H1 (cell line): Measurements from ENCODE around the gene GINS2. TPM values are rescaled to one million over a fixed set of nuclear protein-coding genes. Genes with fewer than 3 reads are reported as not detected.
A peak's percentile ranks its signal among the peaks of the same experiment; 100 is the strongest.

Experiments used
- CTCF ChIA-PET: fragments of 300-600 bp; sonication (Branson Sonifier 250); formaldehyde crosslinking; loops from one replicate; lab custom pipeline; 2021; ENCODE audit not compliant: partially characterized antibody; lab: Charles Lee
- POLR2A ChIA-PET: fragments of 300-600 bp; sonication (Branson Sonifier 250); formaldehyde crosslinking; loops from one replicate; lab custom pipeline; 2021; ENCODE audit warnings: inconsistent platforms; ENCODE audit not compliant: partially characterized antibody; lab: Charles Lee
- DNase-seq, 2 experiments: peaks; one replicate each; pipeline versions ENCODE4 v3.0.0 to v3.0.0-alpha.2; 2010 to 2022; ENCODE audit warnings: low spot score in 2 of 2, low read depth in 1 of 2, mixed read lengths in 1 of 2
- FAIRE-seq: peaks from 2 replicates; lab custom pipeline; 2011; peaks lifted over from hg19 to GRCh38; lab: Jason Lieb, UNC
- H2AFZ ChIP-seq: 2 replicates; pipeline ENCODE4 v1.8.1; 2012; ENCODE audit warnings: low read length, inconsistent platforms
- H2AK5ac ChIP-seq: 2 replicates; pipeline ENCODE4 v1.6.1; 2013; ENCODE audit warnings: low read depth, low read length
- H2BK120ac ChIP-seq: replicated peaks from 2 replicates; pipeline ENCODE3; 2013; ENCODE audit warnings: low read depth, low read length, inconsistent platforms
- H2BK12ac ChIP-seq: 2 replicates; pipeline ENCODE4 v1.6.1; 2013; ENCODE audit warnings: low read depth, low read length
- H2BK15ac ChIP-seq: 2 replicates; pipeline ENCODE4 v1.6.1; 2013; ENCODE audit warnings: low read length
- H2BK20ac ChIP-seq: 2 replicates; pipeline ENCODE4 v1.6.1; 2013; ENCODE audit warnings: low read length
- H2BK5ac ChIP-seq: 2 replicates; pipeline ENCODE4 v1.6.1; 2013; ENCODE audit warnings: low read depth, low read length
- H3K14ac ChIP-seq: 2 replicates; pipeline ENCODE4 v1.6.1; 2013; ENCODE audit warnings: inconsistent platforms; ENCODE audit not compliant: insufficient read length
- H3K18ac ChIP-seq: 2 replicates; pipeline ENCODE4 v1.6.1; 2013; ENCODE audit warnings: low read length; ENCODE audit errors: extremely low read depth
- H3K23ac ChIP-seq: 2 replicates; pipeline ENCODE4 v1.6.1; 2013; ENCODE audit warnings: inconsistent platforms; ENCODE audit not compliant: insufficient read length
- H3K23me2 ChIP-seq: 2 replicates; pipeline ENCODE4 v1.6.1; 2013; ENCODE audit warnings: low read depth, low read length
- H3K27ac ChIP-seq: 2 replicates; pipeline ENCODE4 v1.6.1; 2011; ENCODE audit warnings: low read depth, low read length, inconsistent platforms
- H3K27me3 ChIP-seq, 4 experiments: replicated peaks in 1 of 4; 1 replicate in 1 of 4; 2 replicates in 3 of 4; pipeline versions ENCODE4 v1.6.1 to v1.8.1; 2011 to 2013; ENCODE audit warnings: low read length in 3 of 4, mild to moderate bottlenecking in 3 of 4, inconsistent platforms in 2 of 4, mixed read lengths in 2 of 4, moderate library complexity in 1 of 4; ENCODE audit not compliant: control insufficient read depth in 3 of 4, insufficient read depth in 3 of 4; ENCODE audit errors: extremely low read depth in 1 of 4
- H3K36me3 ChIP-seq, 4 experiments: 2 replicates each; pipeline versions ENCODE4 v1.6.1 to v1.8.1; 2011 to 2013; ENCODE audit warnings: mild to moderate bottlenecking in 4 of 4, low read length in 3 of 4, moderate library complexity in 2 of 4, control low read depth in 1 of 4, inconsistent platforms in 1 of 4; ENCODE audit not compliant: insufficient read depth in 4 of 4, control insufficient read depth in 2 of 4
- H3K4ac ChIP-seq: replicated peaks from 2 replicates; pipeline ENCODE3; 2013; ENCODE audit warnings: low read length, low read depth, mixed read lengths, inconsistent platforms; ENCODE audit not compliant: insufficient read length
- H3K4me1 ChIP-seq, 4 experiments: replicated peaks in 1 of 4; 1 replicate in 1 of 4; 2 replicates in 3 of 4; pipeline versions ENCODE4 v1.6.1 to v1.8.1; 2011 to 2013; ENCODE audit warnings: low read length in 3 of 4, inconsistent platforms in 2 of 4, mixed read lengths in 1 of 4; ENCODE audit not compliant: insufficient read depth in 4 of 4, control insufficient read depth in 3 of 4
- H3K4me2 ChIP-seq, 2 experiments: 2 replicates each; pipeline versions ENCODE4 v1.6.1 to v1.8.1; 2011 to 2013; ENCODE audit warnings: low read depth in 2 of 2, low read length in 2 of 2, control low read depth in 1 of 2, inconsistent platforms in 1 of 2, mild to moderate bottlenecking in 1 of 2; ENCODE audit not compliant: insufficient read depth in 1 of 2
- H3K4me3 ChIP-seq, 4 experiments: fragments of 200-600, 300-600 bp in 1 of 4; sonication (generic), shearing (Covaris generic), sonication (Bioruptor Twin) in 1 of 4; 2 replicates each; pipeline versions ENCODE4 v1.5.1 to v1.8.1; 2011 to 2016; ENCODE audit warnings: low read length in 4 of 4, low read depth in 3 of 4, control low read depth in 2 of 4, inconsistent platforms in 2 of 4, mild to moderate bottlenecking in 2 of 4, mixed read lengths in 1 of 4, moderate library complexity in 1 of 4; ENCODE audit not compliant: insufficient read depth in 2 of 4; ENCODE audit errors: extremely low read depth in 1 of 4
- H3K56ac ChIP-seq: replicated peaks from 2 replicates; pipeline ENCODE3; 2013; ENCODE audit warnings: low read depth, mild to moderate bottlenecking, mixed read lengths, low read length, inconsistent platforms; ENCODE audit not compliant: insufficient read length
- H3K79me1 ChIP-seq: 2 replicates; pipeline ENCODE4 v1.6.1; 2013; ENCODE audit warnings: low read depth, low read length, control low read depth
- H3K79me2 ChIP-seq, 2 experiments: 2 replicates each; pipeline versions ENCODE4 v1.6.1 to v1.8.1; 2012 to 2013; ENCODE audit warnings: low read length in 2 of 2, mild to moderate bottlenecking in 2 of 2, inconsistent platforms in 1 of 2; ENCODE audit not compliant: insufficient read depth in 2 of 2, control insufficient read depth in 1 of 2
- H3K9ac ChIP-seq, 4 experiments: replicated peaks in 1 of 4; 1 replicate in 1 of 4; 2 replicates in 3 of 4; pipeline versions ENCODE4 v1.6.1 to v1.8.1; 2011 to 2013; ENCODE audit warnings: low read depth in 3 of 4, low read length in 3 of 4, control low read depth in 2 of 4, mild to moderate bottlenecking in 2 of 4, moderate library complexity in 2 of 4, inconsistent platforms in 1 of 4; ENCODE audit errors: extremely low read depth in 1 of 4
- H3K9me3 ChIP-seq, 2 experiments: 2 replicates each; pipeline versions ENCODE4 v1.6.1 to v1.8.1; 2012 to 2013; ENCODE audit warnings: mild to moderate bottlenecking in 2 of 2, moderate library complexity in 2 of 2, control low read depth in 1 of 2, inconsistent platforms in 1 of 2, low read depth in 1 of 2, low read length in 1 of 2, mixed read lengths in 1 of 2; ENCODE audit not compliant: insufficient read depth in 2 of 2
- H4K20me1 ChIP-seq, 2 experiments: replicated peaks in 1 of 2; 2 replicates each; pipeline versions ENCODE3 to v1.8.1; 2011 to 2013; ENCODE audit warnings: inconsistent platforms in 2 of 2, low read length in 2 of 2, mild to moderate bottlenecking in 1 of 2; ENCODE audit not compliant: insufficient read depth in 2 of 2, control insufficient read depth in 1 of 2
- H4K5ac ChIP-seq: 2 replicates; pipeline ENCODE4 v1.6.1; 2013; ENCODE audit warnings: low read length, low read depth, mixed read lengths, inconsistent platforms; ENCODE audit not compliant: insufficient read length
- H4K8ac ChIP-seq: 2 replicates; pipeline ENCODE4 v1.8.0; 2013; ENCODE audit warnings: mild to moderate bottlenecking, moderate library complexity, low read length, inconsistent platforms; ENCODE audit not compliant: insufficient read depth; ENCODE audit errors: extremely low read depth
- H4K91ac ChIP-seq: replicated peaks from 2 replicates; pipeline ENCODE3; 2013; ENCODE audit warnings: low read length, mixed read lengths, inconsistent platforms; ENCODE audit not compliant: insufficient read length
- BACH1 ChIP-seq: IDR thresholded peaks from 2 replicates; pipeline ENCODE4 v1.6.1; 2012; ENCODE audit warnings: low read length, improper control_type of control experiment
- BCL11A ChIP-seq, 2 experiments: IDR thresholded peaks; one replicate each; pipeline ENCODE4 v1.6.1; 2011; ENCODE audit warnings: low read depth in 2 of 2, low read length in 2 of 2, mild to moderate bottlenecking in 2 of 2
- JUN ChIP-seq: IDR thresholded peaks from 2 replicates; pipeline ENCODE4 v1.6.1; 2011; ENCODE audit warnings: low read depth, mild to moderate bottlenecking, improper control_type of control experiment, low read length
- RAD21 ChIP-seq, 2 experiments: IDR thresholded peaks in 1 of 2; conservative IDR thresholded peaks in 1 of 2; 2 replicates each; pipeline ENCODE4 v1.6.1; 2011; ENCODE audit warnings: low read depth in 2 of 2, low read length in 2 of 2, improper control_type of control experiment in 1 of 2, inconsistent platforms in 1 of 2, mild to moderate bottlenecking in 1 of 2, moderate library complexity in 1 of 2
- SIN3A ChIP-seq, 2 experiments: IDR thresholded peaks in 1 of 2; conservative IDR thresholded peaks in 1 of 2; 2 replicates each; pipeline ENCODE4 v1.6.1; 2011 to 2012; ENCODE audit warnings: low read length in 2 of 2, improper control_type of control experiment in 1 of 2, low read depth in 1 of 2, mild to moderate bottlenecking in 1 of 2
- TEAD4 ChIP-seq: IDR thresholded peaks from 2 replicates; pipeline ENCODE4 v1.6.1; 2012; ENCODE audit warnings: low read depth, low read length, inconsistent platforms, mixed read lengths
- WGBS, 2 experiments: shearing (Covaris generic) in 1 of 2; methylation state at CpG; one replicate each; pipeline versions ENCODE4 v1.1.6 to v1.1.7; 2013 to 2015; ENCODE audit warnings: low lambda C conversion rate in 2 of 2, mixed read lengths in 2 of 2, inconsistent platforms in 1 of 2, low coverage in 1 of 2, missing lambda C conversion rate in 1 of 2; ENCODE audit not compliant: insufficient replicate concordance in 2 of 2, insufficient coverage in 1 of 2, insufficient read length in 1 of 2; ENCODE audit errors: extremely low coverage in 1 of 2, missing lambda C conversion rate in 1 of 2; 5-methylcytosine and 5-hydroxymethylcytosine counted together
- polyA plus RNA-seq, 7 experiments: library from polyadenylated mRNA; depleted of rRNA in 3 of 7; stranded (reverse) in 5 of 7; unstranded in 2 of 7; fragments of >200 nt in 5 of 7; fragments of 200-250 nt in 2 of 7; gene quantifications; 1 replicate in 5 of 7; 2 replicates in 1 of 7; 4 replicates in 1 of 7; pipeline versions ENCODE4 v1.2.1 to v1.2.3, GENCODE V29; 2011 to 2013; ENCODE audit warnings: missing spikeins in 2 of 7, mixed read lengths in 2 of 7
- total RNA-seq: library from RNA; stranded (reverse); fragmentation: NEBNext Ultra II Directional; extraction: Animal tissue kit (Norgen Biotek cat#: 25700); gene quantifications from 2 replicates; pipeline ENCODE4 v1.2.1, GENCODE V29; 2021
- TF ChIP-seq, protein P1 (sequence below), 3 experiments: IDR thresholded peaks; 1 replicate in 2 of 3; 2 replicates in 1 of 3; pipeline versions ENCODE4 v1.5.1 to v1.6.1; 2011; ENCODE audit warnings: low read length in 3 of 3, mild to moderate bottlenecking in 3 of 3, inconsistent platforms in 2 of 3, low read depth in 1 of 3, moderate library complexity in 1 of 3; ENCODE audit not compliant: insufficient read depth in 1 of 3; ENCODE audit errors: control extremely low read depth in 1 of 3

GINS2 gene
- total and polyA plus RNA-seq, 2 of the 8 experiments (the other 6 are each of a cell fraction or from before 2014, with no cell fraction given), result 29.4 to 59.1 TPM

GRCh38 chr16:85704900-85705846, 16.4 kb upstream of the GINS2 start:
- Histone ChIP-seq H3K4ac (no peak overlapping the region), H3K14ac (no peak overlapping the region), H4K20me1 (peaks cover 0 to 2% of the 10 kb centered on the region in 2 experiments), H4K5ac (no peak overlapping the region), H2BK15ac (no peak overlapping the region), H3K23ac (no peak overlapping the region), H3K4me3 (no peak overlapping the region), H3K36me3 (no peaks in the 10 kb centered on the region), H2BK120ac (no peak overlapping the region), H3K9me3 (no peaks in the 10 kb centered on the region), H3K9ac (no peak overlapping the region), H3K4me1 (no peaks in the 10 kb centered on the region), H3K56ac (no peak overlapping the region), H4K8ac (no peak overlapping the region; the same call in 1 of the 2 replicates), H2AFZ (no peak overlapping the region), H3K27ac (no peak overlapping the region), H2BK20ac (no peak overlapping the region), H3K79me1 (no peaks in the 10 kb centered on the region), H3K23me2 (0 out of 2 replicates have a peak, but pooled peaks cover 1% of the 10 kb centered on the region), H4K91ac (no peak overlapping the region), H3K27me3 (no peaks in the 10 kb centered on the region), H2AK5ac (no peak overlapping the region), H3K4me2 (no peak overlapping the region), H3K79me2 (no peaks in the 10 kb centered on the region), H2BK5ac (no peak overlapping the region), H3K18ac (no peak overlapping the region), H2BK12ac (0 out of 2 replicates have a peak overlapping the region, but pooled peaks have one; percentile 39)
- DNase-seq, result no peak
- TF ChIP-seq JUN (no peak), BACH1 (no peak), SIN3A (conservative IDR thresholded peaks at IDR 0.05 in 1 of 2, IDR thresholded peaks at IDR 0.05 in 1 of 2; ENCODE audit: low read depth in 1 of 2, low read length in 2 of 2) (no peak), RAD21 (IDR thresholded peaks at IDR 0.05 in 1 of 2, conservative IDR thresholded peaks at IDR 0.05 in 1 of 2; ENCODE audit: low read depth in 2 of 2, low read length in 2 of 2) (peak; percentile 18 to 34; a peak in 1 of 4 replicates), TEAD4 (no peak), BCL11A (IDR thresholded peaks at IDR 0.05; ENCODE audit: low read depth in 2 of 2, low read length in 2 of 2) (no peak)
- TF ChIP-seq, protein P1, sequence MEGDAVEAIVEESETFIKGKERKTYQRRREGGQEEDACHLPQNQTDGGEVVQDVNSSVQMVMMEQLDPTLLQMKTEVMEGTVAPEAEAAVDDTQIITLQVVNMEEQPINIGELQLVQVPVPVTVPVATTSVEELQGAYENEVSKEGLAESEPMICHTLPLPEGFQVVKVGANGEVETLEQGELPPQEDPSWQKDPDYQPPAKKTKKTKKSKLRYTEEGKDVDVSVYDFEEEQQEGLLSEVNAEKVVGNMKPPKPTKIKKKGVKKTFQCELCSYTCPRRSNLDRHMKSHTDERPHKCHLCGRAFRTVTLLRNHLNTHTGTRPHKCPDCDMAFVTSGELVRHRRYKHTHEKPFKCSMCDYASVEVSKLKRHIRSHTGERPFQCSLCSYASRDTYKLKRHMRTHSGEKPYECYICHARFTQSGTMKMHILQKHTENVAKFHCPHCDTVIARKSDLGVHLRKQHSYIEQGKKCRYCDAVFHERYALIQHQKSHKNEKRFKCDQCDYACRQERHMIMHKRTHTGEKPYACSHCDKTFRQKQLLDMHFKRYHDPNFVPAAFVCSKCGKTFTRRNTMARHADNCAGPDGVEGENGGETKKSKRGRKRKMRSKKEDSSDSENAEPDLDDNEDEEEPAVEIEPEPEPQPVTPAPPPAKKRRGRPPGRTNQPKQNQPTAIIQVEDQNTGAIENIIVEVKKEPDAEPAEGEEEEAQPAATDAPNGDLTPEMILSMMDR (IDR thresholded peaks at IDR 0.05; ENCODE audit: control extremely low read depth in 1 of 3, insufficient read depth in 1 of 3, low read depth in 1 of 3, low read length in 3 of 3), result peak in 1 of 3 experiments; percentile 1; a peak in 1 of 4 replicates
- WGBS, 2 experiments, result 91% methylated on average over 20 of the region's 20 CpGs; no CpG with 5 or more reads in 1 of the 2 experiments
- CTCF ChIA-PET, result interaction anchor here (1.0 to 37.0 kb wide), 5 partner anchors 11 to 45 kb away, joined by 3 to 620 read pairs (median 11); no protein-coding TSS in a partner anchor
- no peak for FAIRE-seq
- POLR2A ChIA-PET, result interaction anchor here (0.8 to 1.4 kb wide), 3 partner anchors 12 to 32 kb away, joined by 3 read pairs; no protein-coding TSS in a partner anchor
